Stimulated activated CD4-positive, alpha-beta T cell treated with anti-CD3 and anti-CD28 coated beads, Interleukin-1b, Interleukin-23, amount 100 ng/mL, for 4 hours (primary cell): Measurements from ENCODE around the gene C11orf86.
"Not testable (repeated sequence)": the region's sequence is repeated elsewhere in the genome, so short reads cannot be mapped to it uniquely, and the experiment has no call there.

Experiments used
- DNase-seq, 2 donors: peaks; one replicate each; pipeline ENCODE4 v3.0.0-alpha.2; 2020; ENCODE audit warnings: low read depth in 2 of 2

Gene C11orf86

DNA sequence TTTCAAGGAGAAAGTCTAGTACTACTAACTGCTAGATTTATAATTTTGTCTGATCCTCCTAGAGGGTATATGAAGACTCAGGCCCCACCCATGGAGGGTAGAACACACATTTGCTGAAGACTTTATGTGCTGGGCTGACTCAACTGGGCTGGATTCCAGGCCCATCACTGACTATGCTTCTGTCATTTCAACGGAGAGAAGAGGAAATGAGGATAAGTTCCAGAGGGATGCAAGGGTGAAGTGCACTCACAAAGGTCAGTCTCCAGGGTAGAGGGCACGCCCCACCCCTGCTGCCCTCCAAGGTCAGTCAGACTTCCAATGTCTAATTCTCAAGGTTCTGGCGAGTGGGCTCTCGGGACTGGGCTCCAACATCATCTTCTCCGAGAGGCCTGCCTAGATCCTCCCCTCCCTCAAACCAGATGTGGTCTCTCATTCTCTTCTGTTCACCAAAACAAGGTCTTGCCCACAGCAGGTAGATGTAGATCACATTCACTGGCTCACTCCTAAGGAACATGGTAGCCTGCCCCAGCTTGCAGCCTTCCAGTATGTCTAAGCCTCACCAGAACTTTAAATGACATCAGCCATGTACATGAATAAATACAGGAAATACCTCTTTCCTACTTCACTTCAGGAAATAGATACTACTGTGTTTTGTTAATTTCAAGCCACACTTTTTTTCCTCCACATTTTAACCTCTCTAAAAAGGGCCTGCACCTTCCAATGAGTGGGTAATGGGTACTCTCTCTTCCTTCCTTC, 7.3 kb upstream of the C11orf86 start:
- DNase-seq = no peak

DNA sequence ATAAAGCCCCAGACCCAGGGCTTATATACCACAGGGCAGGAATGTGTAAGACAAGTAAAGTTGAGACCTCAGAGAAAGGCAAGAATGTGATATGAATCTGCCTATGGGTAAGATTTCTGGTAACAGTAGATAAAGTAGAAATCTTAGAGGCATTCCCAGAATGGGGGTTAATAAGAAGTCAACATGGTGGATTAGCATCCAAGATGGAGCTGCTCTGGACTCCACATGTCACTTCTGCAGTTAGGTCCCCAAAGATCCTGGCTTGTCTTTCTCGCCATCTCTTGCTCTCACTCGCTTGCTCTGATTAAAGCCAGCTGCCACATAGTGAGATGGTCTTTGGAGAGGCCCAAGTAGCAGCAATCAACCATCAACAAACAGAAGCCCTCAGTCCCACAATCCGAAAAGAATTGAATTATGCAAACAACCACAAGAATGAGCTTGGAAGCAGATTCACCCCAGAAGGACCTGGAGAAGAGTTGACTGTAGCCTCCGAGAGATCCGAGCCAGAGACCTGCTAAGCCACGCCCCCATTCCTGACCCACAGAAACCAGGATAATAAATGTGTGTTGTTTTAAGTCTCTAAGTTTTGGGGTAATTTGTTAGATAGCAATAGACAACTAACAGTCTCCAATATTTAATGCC, 5.4 kb upstream of the C11orf86 start:
- DNase-seq = no peak

- DNase-seq = no peak
These were observed 4.7 kb upstream of the C11orf86 start for GRCh38 chr11:66970371-66970806.

GRCh38 chr11:66970807-66971442, 4.2 kb upstream of the C11orf86 start:
- DNase-seq = no peak

- DNase-seq = no peak
These were observed 3.6 kb upstream of the C11orf86 start for GRCh38 chr11:66971488-66971887.

DNA sequence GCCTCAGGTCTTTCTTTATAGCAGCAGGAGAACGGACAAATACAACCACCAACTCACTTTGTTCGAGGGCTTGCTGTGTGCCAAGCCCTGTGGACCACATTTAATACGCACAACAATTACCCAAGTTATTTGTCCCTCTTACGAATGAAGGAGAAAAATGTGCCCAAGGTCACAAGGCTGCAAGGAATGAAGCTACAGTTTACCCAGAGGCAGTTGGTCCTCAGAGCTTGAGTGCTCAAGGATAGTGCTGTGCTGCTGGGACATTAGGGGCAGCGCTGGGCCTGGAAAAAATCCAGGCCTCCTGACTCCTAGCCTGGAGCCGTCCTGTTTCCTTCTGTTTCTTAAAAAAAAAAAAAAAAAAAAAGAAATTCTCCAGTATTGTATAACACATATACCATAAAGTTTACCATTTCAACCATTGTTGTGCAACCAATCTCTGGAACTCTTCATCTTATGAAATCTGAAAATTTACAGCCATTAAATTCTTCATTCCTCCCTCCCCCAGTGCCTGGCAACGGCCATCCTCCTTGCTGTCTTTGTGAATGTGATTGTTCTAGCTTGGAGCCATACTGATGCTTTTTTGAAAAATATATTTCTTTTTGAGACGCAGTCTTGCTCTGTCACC, 1.0 kb upstream of the C11orf86 start:
- DNase-seq = no peak

GRCh38 chr11:66975405-66976027, 412 bp downstream of the C11orf86 start:
- no peak for DNase-seq

DNA sequence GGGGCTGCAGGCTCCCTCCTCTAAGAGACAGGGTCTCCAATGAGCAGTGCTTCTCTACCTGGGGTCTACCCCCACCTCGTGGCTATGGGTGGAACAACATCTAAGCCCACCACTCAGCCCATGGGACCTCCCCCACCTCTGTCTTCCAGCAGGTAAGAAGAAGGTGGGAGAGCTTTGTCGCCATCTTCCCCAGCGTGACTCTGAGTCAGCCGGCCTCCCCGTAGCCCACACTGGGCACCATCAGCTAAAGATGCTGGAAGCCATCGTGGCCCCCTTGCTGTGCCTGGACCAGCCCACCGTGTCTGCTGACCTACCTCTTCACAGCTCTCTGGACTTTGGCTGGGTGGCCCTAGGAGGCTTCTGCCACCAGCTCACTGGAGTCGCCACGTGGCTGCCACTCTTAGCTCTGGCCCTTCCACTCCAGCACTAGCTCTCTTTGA, 944 bp downstream of the C11orf86 start:
- DNase-seq = peak in 1 of 2 donors; percentile 9

DNA sequence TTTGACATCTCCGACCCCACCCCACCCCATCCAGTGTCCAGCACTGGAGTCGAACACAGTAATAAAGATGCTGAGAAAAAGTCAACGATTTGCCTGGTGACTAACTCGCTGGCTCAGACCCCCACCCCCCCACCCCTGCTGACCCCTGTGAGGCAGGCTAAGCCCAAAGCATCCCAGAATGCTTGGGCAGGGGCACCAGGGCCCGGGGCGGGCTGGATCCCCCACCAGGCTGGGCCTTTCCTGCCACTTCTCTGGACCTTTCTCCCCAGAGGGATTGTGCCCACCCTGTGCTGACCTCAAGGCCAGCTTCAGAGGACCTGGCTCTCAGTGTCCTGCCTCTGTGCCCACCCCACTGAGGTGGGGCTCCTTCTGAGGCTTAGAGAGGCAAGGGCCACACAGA, 1.8 kb downstream of the C11orf86 start:
- no peak for DNase-seq

DNA sequence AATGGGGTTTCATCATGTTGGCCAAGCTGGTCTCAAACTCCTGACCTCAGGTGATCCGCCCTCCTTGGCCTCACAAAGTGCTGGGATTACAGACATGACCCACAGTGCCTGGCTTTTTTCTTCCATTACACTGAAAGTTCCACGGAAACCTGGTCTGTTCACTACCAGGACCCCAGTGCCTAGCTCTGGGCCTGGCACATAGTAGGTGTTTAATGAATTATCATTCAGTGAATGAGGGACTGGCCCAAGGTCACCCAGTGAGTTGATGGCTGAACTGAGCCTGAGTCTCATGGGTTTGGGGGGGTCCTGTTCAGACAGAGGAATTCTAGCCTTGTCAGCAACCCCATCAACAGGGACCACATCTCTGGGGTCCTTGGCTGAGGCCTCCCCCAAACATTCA, 3.1 kb downstream of the C11orf86 start:
- no peak for DNase-seq

- DNase-seq = no peak
These were observed 3.6 kb downstream of the C11orf86 start for GRCh38 chr11:66978717-66979116.

GRCh38 chr11:66979336-66979980, 4.4 kb downstream of the C11orf86 start:
- DNase-seq = no peak

DNA sequence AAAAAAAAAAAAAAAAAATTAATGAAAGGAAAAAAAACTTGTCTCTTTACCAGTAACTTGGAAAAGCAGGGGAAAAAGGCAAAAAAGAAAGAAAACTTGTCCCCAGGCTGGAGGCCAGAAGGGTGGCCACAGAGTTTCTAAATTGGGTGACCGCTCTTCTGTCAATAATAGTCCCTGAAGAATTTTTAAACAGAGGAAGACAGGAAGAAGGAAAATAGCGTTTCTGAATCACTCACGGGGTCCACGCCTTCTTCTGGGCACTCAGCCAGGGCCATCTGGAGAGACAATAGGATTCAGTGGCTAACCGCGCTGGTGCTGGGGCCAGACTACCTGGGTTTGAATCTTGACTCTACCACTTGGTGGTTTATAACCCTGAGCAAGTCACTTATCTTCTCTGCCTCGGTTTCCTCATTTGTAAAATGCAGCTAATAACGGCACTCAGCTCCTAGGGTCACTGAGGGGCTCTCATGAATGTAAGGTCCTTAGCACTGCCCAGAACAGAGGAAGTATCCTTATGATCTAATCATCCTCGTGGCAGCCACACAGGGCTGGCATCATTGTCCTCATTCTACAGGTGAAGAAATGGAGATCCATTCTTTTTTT, 7.0 kb downstream of the C11orf86 start:
- DNase-seq = no peak

GRCh38 chr11:66983275-66983924, 8.3 kb downstream of the C11orf86 start:
- no peak for DNase-seq

- DNase-seq = no peak
These were observed 10.5 kb downstream of the C11orf86 start for GRCh38 chr11:66985508-66986177.

DNA sequence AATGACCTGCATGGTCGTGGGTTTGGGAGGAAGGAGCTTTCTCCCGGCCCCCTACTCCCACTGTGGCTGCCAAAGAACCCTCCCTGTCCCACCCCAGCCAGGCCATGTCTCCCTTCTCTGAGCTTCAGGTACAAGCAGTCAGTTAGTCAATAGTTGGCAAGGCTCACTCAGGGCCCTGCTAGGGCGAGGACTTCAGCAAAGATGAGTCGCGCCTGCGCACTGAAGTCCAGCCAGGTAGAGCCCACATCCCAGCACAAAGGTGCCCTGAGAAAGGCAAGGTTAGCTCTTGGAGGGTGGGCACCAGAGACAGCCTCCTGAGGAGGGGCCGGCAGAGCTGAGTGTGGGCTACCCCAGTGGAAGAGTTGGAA, 11.1 kb downstream of the C11orf86 start:
- no peak for DNase-seq

GRCh38 chr11:66987158-66987620, 12.1 kb downstream of the C11orf86 start:
- no peak for DNase-seq

- DNase-seq = no peak
These were observed 13.0 kb downstream of the C11orf86 start for GRCh38 chr11:66987924-66988637.

GRCh38 chr11:66988741-66989140, 13.6 kb downstream of the C11orf86 start:
- not testable (repeated sequence) for DNase-seq
